ENCODE measurements around the gene UCMA.
"Not testable (repeated sequence)": the region's sequence is repeated elsewhere in the genome, so short reads cannot be mapped to it uniquely, and the experiment has no call there.

Gene UCMA

GRCh38 chr10:13236638-13237037 is 2.5 kb upstream of the UCMA start:
- no peak overlapping the region for H3K14ac ChIP-seq (ENCODE audit: low read length in 2 of 2)

GRCh38 chr10:13234736-13235135 is 562 bp upstream of the UCMA start:
- not testable (repeated sequence) for H2AFZ ChIP-seq (ENCODE audit: low read depth, low read length); H3K23ac ChIP-seq (ENCODE audit: low read length in 2 of 2); H2AK5ac ChIP-seq (ENCODE audit: low read length, severe bottlenecking); H3K79me1 ChIP-seq (replicated peaks; ENCODE audit: low read length, poor library complexity, severe bottlenecking); H2BK15ac ChIP-seq (ENCODE audit: low read depth, poor library complexity, severe bottlenecking); H3K4me1 ChIP-seq (ENCODE audit: control insufficient read depth, insufficient read depth, low read depth, low read length); H3K9ac ChIP-seq (ENCODE audit: low read length); H3K4ac ChIP-seq (ENCODE audit: low read depth in 1 of 2, low read length in 2 of 2); H2BK5ac ChIP-seq (ENCODE audit: low read depth, low read length, poor library complexity, severe bottlenecking); H4K8ac ChIP-seq (ENCODE audit: low read length); H3K36me3 ChIP-seq (ENCODE audit: control insufficient read depth in 1 of 2, insufficient read depth in 2 of 2, low read depth in 1 of 2, low read length in 2 of 2); H3K14ac ChIP-seq (ENCODE audit: low read length in 2 of 2); H3K4me2 ChIP-seq (ENCODE audit: low read length, poor library complexity, severe bottlenecking); H4K91ac ChIP-seq (ENCODE audit: low read length); H3K4me3 ChIP-seq (ENCODE audit: insufficient read depth in 1 of 2, low read depth in 1 of 2, low read length in 2 of 2); H2BK120ac ChIP-seq (ENCODE audit: low read depth, low read length); H2BK12ac ChIP-seq (ENCODE audit: low read length in 2 of 2); H3K9me3 ChIP-seq (ENCODE audit: control insufficient read depth, low read length); H3K18ac ChIP-seq (ENCODE audit: low read depth in 1 of 2, low read length in 2 of 2); DNase-seq; H3K27ac ChIP-seq (ENCODE audit: low read length, poor library complexity, severe bottlenecking)
- WGBS = 78% methylated on average over 12 of the region's 13 CpGs
- peaks cover 24 to 27% of the 10 kb centered on the region in 2 experiments for H3K27me3 ChIP-seq (ENCODE audit: control insufficient read depth in 1 of 2, insufficient read depth in 1 of 2, low read length in 2 of 2)

More at GRCh38 chr10:13236638-13237037, 2.5 kb upstream of the UCMA start:
- Histone ChIP-seq H3K18ac (ENCODE audit: low read depth in 1 of 2, low read length in 2 of 2) (no peak overlapping the region), H3K27ac (ENCODE audit: low read length, poor library complexity, severe bottlenecking) (no peak overlapping the region), H2BK120ac (ENCODE audit: low read depth, low read length) (no peak overlapping the region), H2AK5ac (ENCODE audit: low read length, severe bottlenecking) (no peak overlapping the region), H2BK12ac (ENCODE audit: low read length in 2 of 2) (no peak overlapping the region), H3K79me1 (replicated peaks; ENCODE audit: low read length, poor library complexity, severe bottlenecking) (no peaks in the 10 kb centered on the region), H2BK15ac (ENCODE audit: low read depth, poor library complexity, severe bottlenecking) (no peak overlapping the region), H4K8ac (ENCODE audit: low read length) (no peak overlapping the region), H3K23ac (ENCODE audit: low read length in 2 of 2) (no peak overlapping the region), H3K27me3 (ENCODE audit: control insufficient read depth in 1 of 2, insufficient read depth in 1 of 2, low read length in 2 of 2) (peaks cover 14 to 20% of the 10 kb centered on the region in 2 experiments), H2AFZ (ENCODE audit: low read depth, low read length) (no peak overlapping the region), H4K91ac (ENCODE audit: low read length) (no peak overlapping the region), H3K9me3 (ENCODE audit: control insufficient read depth, low read length) (no peaks in the 10 kb centered on the region), H3K4me2 (ENCODE audit: low read length, poor library complexity, severe bottlenecking) (no peak overlapping the region), H3K4ac (ENCODE audit: low read depth in 1 of 2, low read length in 2 of 2) (no peak overlapping the region), H3K9ac (ENCODE audit: low read length) (no peak overlapping the region), H3K36me3 (ENCODE audit: control insufficient read depth in 1 of 2, insufficient read depth in 2 of 2, low read depth in 1 of 2, low read length in 2 of 2) (no peaks in the 10 kb centered on the region), H3K4me3 (ENCODE audit: insufficient read depth in 1 of 2, low read depth in 1 of 2, low read length in 2 of 2) (no peak overlapping the region), H3K4me1 (ENCODE audit: control insufficient read depth, insufficient read depth, low read depth, low read length) (peaks cover 2% of the 10 kb centered on the region), H2BK5ac (ENCODE audit: low read depth, low read length, poor library complexity, severe bottlenecking) (no peak overlapping the region)
- no peak for DNase-seq
- WGBS = 85% methylated on average over 8 of the region's 8 CpGs

- Histone ChIP-seq H3K9ac (ENCODE audit: low read length) (no peak overlapping the region), H3K79me1 (replicated peaks; ENCODE audit: low read length, poor library complexity, severe bottlenecking) (no peaks in the 10 kb centered on the region), H2AK5ac (ENCODE audit: low read length, severe bottlenecking) (no peak overlapping the region), H4K91ac (ENCODE audit: low read length) (no peak overlapping the region), H2BK15ac (ENCODE audit: low read depth, poor library complexity, severe bottlenecking) (no peak overlapping the region), H3K27ac (ENCODE audit: low read length, poor library complexity, severe bottlenecking) (no peak overlapping the region), H3K36me3 (ENCODE audit: control insufficient read depth in 1 of 2, insufficient read depth in 2 of 2, low read depth in 1 of 2, low read length in 2 of 2) (no peaks in the 10 kb centered on the region), H3K27me3 (ENCODE audit: control insufficient read depth in 1 of 2, insufficient read depth in 1 of 2, low read length in 2 of 2) (peaks cover 28 to 30% of the 10 kb centered on the region in 2 experiments), H3K9me3 (ENCODE audit: control insufficient read depth, low read length) (no peaks in the 10 kb centered on the region), H2AFZ (ENCODE audit: low read depth, low read length) (no peak overlapping the region), H3K23ac (ENCODE audit: low read length in 2 of 2) (no peak overlapping the region), H3K4me1 (ENCODE audit: control insufficient read depth, insufficient read depth, low read depth, low read length) (peaks cover 2% of the 10 kb centered on the region), H3K18ac (ENCODE audit: low read depth in 1 of 2, low read length in 2 of 2) (no peak overlapping the region), H2BK120ac (ENCODE audit: low read depth, low read length) (no peak overlapping the region), H3K4me3 (ENCODE audit: insufficient read depth in 1 of 2, low read depth in 1 of 2, low read length in 2 of 2) (no peak overlapping the region), H4K8ac (ENCODE audit: low read length) (no peak overlapping the region), H2BK5ac (ENCODE audit: low read depth, low read length, poor library complexity, severe bottlenecking) (no peak overlapping the region), H3K14ac (ENCODE audit: low read length in 2 of 2) (no peak overlapping the region), H2BK12ac (ENCODE audit: low read length in 2 of 2) (no peak overlapping the region), H3K4ac (ENCODE audit: low read depth in 1 of 2, low read length in 2 of 2) (no peak overlapping the region), H3K4me2 (ENCODE audit: low read length, poor library complexity, severe bottlenecking) (no peak overlapping the region)
- WGBS = 78% methylated on average over 13 of the region's 14 CpGs
- no peak for DNase-seq
These were observed 816 bp downstream of the UCMA start for GRCh38 chr10:13233358-13233757.

GRCh38 chr10:13231808-13232207 is 2.4 kb downstream of the UCMA start:
- peaks cover 2% of the 10 kb centered on the region for H3K4me1 ChIP-seq (ENCODE audit: control insufficient read depth, insufficient read depth, low read depth, low read length)
- no peak overlapping the region for H3K4me2 ChIP-seq (ENCODE audit: low read length, poor library complexity, severe bottlenecking)
- 79% methylated on average over 5 of the region's 6 CpGs for WGBS
- no peak overlapping the region for H3K9ac ChIP-seq (ENCODE audit: low read length)
- no peak overlapping the region for H3K4ac ChIP-seq (ENCODE audit: low read depth in 1 of 2, low read length in 2 of 2)
- no peak overlapping the region for H2BK5ac ChIP-seq (ENCODE audit: low read depth, low read length, poor library complexity, severe bottlenecking)
- H3K14ac ChIP-seq (ENCODE audit: low read length in 2 of 2) = no peak overlapping the region
- H4K8ac ChIP-seq (ENCODE audit: low read length) = no peak overlapping the region
- H3K27ac ChIP-seq (ENCODE audit: low read length, poor library complexity, severe bottlenecking) = no peak overlapping the region
- no peak overlapping the region for H2BK12ac ChIP-seq (ENCODE audit: low read length in 2 of 2)
- no peak overlapping the region for H2BK15ac ChIP-seq (ENCODE audit: low read depth, poor library complexity, severe bottlenecking)
- no peaks in the 10 kb centered on the region for H3K9me3 ChIP-seq (ENCODE audit: control insufficient read depth, low read length)
- no peaks in the 10 kb centered on the region for H3K36me3 ChIP-seq (ENCODE audit: control insufficient read depth in 1 of 2, insufficient read depth in 2 of 2, low read depth in 1 of 2, low read length in 2 of 2)
- no peak overlapping the region for H2BK120ac ChIP-seq (ENCODE audit: low read depth, low read length)
- no peak overlapping the region for H3K4me3 ChIP-seq (ENCODE audit: insufficient read depth in 1 of 2, low read depth in 1 of 2, low read length in 2 of 2)
- no peak overlapping the region for H2AFZ ChIP-seq (ENCODE audit: low read depth, low read length)
- no peak for DNase-seq
- H3K27me3 ChIP-seq (ENCODE audit: control insufficient read depth in 1 of 2, insufficient read depth in 1 of 2, low read length in 2 of 2) = peaks cover 28 to 30% of the 10 kb centered on the region in 2 experiments
- no peak overlapping the region for H3K23ac ChIP-seq (ENCODE audit: low read length in 2 of 2)
- no peak overlapping the region for H3K18ac ChIP-seq (ENCODE audit: low read depth in 1 of 2, low read length in 2 of 2)
- H2AK5ac ChIP-seq (ENCODE audit: low read length, severe bottlenecking) = no peak overlapping the region
- no peaks in the 10 kb centered on the region for H3K79me1 ChIP-seq (replicated peaks; ENCODE audit: low read length, poor library complexity, severe bottlenecking)
- no peak overlapping the region for H4K91ac ChIP-seq (ENCODE audit: low read length)
